Left lung (tissue), 10 donors: ENCODE measurements around the gene ZNF892. TPM values are rescaled to one million over a fixed set of nuclear protein-coding genes. Genes with fewer than 3 reads are reported as not detected.

Experiments used
- ATAC-seq: fragments of 200-7000 bp; cut with Tn5 transposase; one replicate; pipeline ENCODE4 v1.9.1; 2020; ENCODE audit warnings: moderate library complexity
- DNase-seq, 4 donors: peaks; one replicate each; pipeline ENCODE4 v3.0.0-alpha.2; 2013 to 2020
- H3K27ac ChIP-seq, 2 donors: fragments of 200-600 bp; sonication (generic) in 1 of 2; one replicate each; pipeline versions ENCODE4 v1.5.0 to v1.8.0; 2020 to 2021
- H3K27me3 ChIP-seq, 2 donors: fragments of 200-600 bp; sonication (generic) in 1 of 2; one replicate each; pipeline versions ENCODE4 v1.5.0 to v1.8.0; 2020 to 2021
- H3K36me3 ChIP-seq, 2 donors: fragments of 200-600 bp; sonication (generic) in 1 of 2; one replicate each; pipeline versions ENCODE4 v1.5.0 to v1.8.0; 2020 to 2021
- H3K4me1 ChIP-seq, 2 donors: fragments of 200-600 bp; one replicate each; pipeline ENCODE4 v1.8.0; 2021
- H3K4me3 ChIP-seq, 2 donors: fragments of 200-600 bp; sonication (generic) in 1 of 2; one replicate each; pipeline versions ENCODE4 v1.5.0 to v1.8.0; 2020 to 2021; ENCODE audit warnings: mild to moderate bottlenecking in 1 of 2
- H3K9me3 ChIP-seq, 2 donors: fragments of 200-600 bp; sonication (generic) in 1 of 2; one replicate each; pipeline versions ENCODE4 v1.5.0 to v1.8.0; 2020 to 2021
- intact Hi-C, 2 donors: fragments of 100-400 bp; cut with DNase I; formaldehyde crosslinking; loops; one replicate each; pipeline versions ENCODE4 v1.11.2 to v1.14.2; 2022
- polyA plus RNA-seq, 6 donors: library from polyadenylated mRNA; unstranded; fragments of 120-200 nt; gene quantifications; one replicate each; pipeline ENCODE4 v1.2.1, GENCODE V29; 2013; ENCODE audit not compliant: insufficient read length in 6 of 6
- total RNA-seq, 2 donors: library from RNA; stranded (reverse); fragmentation: NEBNext Ultra II Directional; extraction: Animal tissue kit (Norgen Biotek cat#: 25700); gene quantifications; one replicate each; pipeline ENCODE4 v1.2.1, GENCODE V29; 2021
- TF ChIP-seq, protein P1 (sequence below), 2 donors: fragments of 200-600 bp; sonication (generic) in 1 of 2; IDR thresholded peaks; one replicate each; pipeline versions ENCODE4 v1.5.0 to v1.8.0; 2021; ENCODE audit warnings: antibody characterized with exemption in 2 of 2
- donor health status: DM: no; HTN: yes; CAD: no.
- donor health status: DM: no; HTN: no; CAD: no.

Gene ZNF892
- total and polyA plus RNA-seq, 8 donors: 4.3 to 5.6 (median 5.1) TPM

DNA sequence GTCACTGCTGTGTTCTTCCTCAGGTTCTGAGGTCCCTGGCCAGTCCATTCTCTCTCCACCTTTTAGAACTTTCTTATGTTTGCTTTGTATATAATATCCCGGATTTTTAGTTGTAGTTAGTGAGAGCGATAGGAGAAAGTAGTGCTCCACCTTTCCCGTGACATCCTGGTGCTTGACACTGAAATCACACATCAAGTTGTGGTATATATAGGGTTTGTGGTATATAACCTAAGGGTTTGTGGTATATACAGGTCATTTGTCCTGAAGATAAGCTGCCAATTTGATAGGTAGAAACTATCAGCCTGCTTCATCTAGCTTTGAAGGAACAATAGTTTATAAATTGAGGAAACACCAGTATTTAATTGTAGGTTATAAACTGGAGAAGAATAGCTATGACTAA is 13.1 kb downstream of the ZNF892 start:
- intact Hi-C loops: no loop called here
- no peak overlapping the region for H3K27ac ChIP-seq
- no peaks in the 10 kb centered on the region for H3K27me3 ChIP-seq
- DNase-seq (no peak), ATAC-seq (no peak)
- H3K9me3 ChIP-seq: peaks cover 14 to 100% of the 10 kb centered on the region in 2 donors
- peaks cover 0 to 72% of the 10 kb centered on the region in 2 donors for H3K36me3 ChIP-seq
- TF ChIP-seq, protein P1, sequence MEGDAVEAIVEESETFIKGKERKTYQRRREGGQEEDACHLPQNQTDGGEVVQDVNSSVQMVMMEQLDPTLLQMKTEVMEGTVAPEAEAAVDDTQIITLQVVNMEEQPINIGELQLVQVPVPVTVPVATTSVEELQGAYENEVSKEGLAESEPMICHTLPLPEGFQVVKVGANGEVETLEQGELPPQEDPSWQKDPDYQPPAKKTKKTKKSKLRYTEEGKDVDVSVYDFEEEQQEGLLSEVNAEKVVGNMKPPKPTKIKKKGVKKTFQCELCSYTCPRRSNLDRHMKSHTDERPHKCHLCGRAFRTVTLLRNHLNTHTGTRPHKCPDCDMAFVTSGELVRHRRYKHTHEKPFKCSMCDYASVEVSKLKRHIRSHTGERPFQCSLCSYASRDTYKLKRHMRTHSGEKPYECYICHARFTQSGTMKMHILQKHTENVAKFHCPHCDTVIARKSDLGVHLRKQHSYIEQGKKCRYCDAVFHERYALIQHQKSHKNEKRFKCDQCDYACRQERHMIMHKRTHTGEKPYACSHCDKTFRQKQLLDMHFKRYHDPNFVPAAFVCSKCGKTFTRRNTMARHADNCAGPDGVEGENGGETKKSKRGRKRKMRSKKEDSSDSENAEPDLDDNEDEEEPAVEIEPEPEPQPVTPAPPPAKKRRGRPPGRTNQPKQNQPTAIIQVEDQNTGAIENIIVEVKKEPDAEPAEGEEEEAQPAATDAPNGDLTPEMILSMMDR (IDR thresholded peaks at IDR 0.05): no peak
- no peak overlapping the region for H3K4me3 ChIP-seq
- no peaks in the 10 kb centered on the region for H3K4me1 ChIP-seq

DNA sequence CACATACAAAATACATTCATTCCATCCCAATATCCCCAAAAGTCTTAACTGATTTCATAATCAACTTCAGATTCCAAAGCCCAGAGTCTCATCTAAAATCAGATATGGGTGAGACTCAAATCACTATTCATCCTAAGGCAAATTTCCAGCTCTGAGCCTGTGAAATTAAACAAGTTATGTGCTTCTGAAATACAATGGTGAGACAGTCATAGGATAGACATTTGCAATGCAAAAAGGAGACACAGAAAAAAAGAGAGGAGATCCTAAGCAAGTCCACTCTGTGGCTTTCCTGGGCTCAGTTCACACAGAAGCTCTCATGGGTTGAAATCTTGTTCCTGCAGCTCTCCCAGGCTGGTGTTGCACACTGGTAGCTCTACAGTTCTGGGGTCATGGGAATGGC is 18.3 kb downstream of the ZNF892 start:
- Histone ChIP-seq H3K36me3 (peaks cover 0 to 30% of the 10 kb centered on the region in 2 donors), H3K9me3 (peaks cover 0 to 69% of the 10 kb centered on the region in 2 donors), H3K4me1 (no peaks in the 10 kb centered on the region), H3K4me3 (no peak overlapping the region), H3K27me3 (no peaks in the 10 kb centered on the region), H3K27ac (no peak overlapping the region)
- intact Hi-C loops: no loop called here
- TF ChIP-seq, protein P1 (IDR thresholded peaks at IDR 0.05): no peak
- no peak for DNase-seq
- ATAC-seq: no peak

DNA sequence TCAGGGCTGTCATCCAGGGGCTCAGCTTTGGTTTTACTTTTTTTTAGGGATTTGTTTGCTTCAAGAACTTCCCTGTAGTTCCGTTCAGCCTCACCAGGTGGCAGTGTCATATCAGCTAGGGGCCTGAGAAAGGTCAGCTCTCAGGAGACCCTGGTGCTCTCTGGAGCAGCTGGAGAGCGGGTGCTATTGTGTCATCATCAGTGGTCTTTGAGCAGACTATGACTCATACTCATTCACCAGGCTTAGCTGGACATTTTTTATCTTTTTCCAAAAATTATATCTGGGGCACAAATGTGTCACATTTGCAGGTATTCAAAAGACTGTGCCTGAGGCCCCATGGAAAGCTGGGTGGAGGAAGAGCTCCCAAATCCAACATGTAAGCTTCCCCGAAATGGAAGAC is 24.4 kb downstream of the ZNF892 start:
- H3K27ac ChIP-seq: no peak overlapping the region
- no peaks in the 10 kb centered on the region for H3K27me3 ChIP-seq
- H3K4me1 ChIP-seq: no peaks in the 10 kb centered on the region
- DNase-seq (peak in 2 of 4 donors; percentile 38 to 41), ATAC-seq (peak; percentile 91)
- peaks cover 0 to 17% of the 10 kb centered on the region in 2 donors for H3K9me3 ChIP-seq
- TF ChIP-seq, protein P1 (IDR thresholded peaks at IDR 0.05): peak; percentile 62 to 65
- no peaks in the 10 kb centered on the region for H3K36me3 ChIP-seq
- intact Hi-C loops: no loop called here
- no peak overlapping the region for H3K4me3 ChIP-seq

- no peak for DNase-seq
- intact Hi-C loops: no loop called here
- ATAC-seq: peak; percentile 50
- Histone ChIP-seq H3K27me3 (no peaks in the 10 kb centered on the region), H3K4me3 (no peak overlapping the region), H3K36me3 (no peaks in the 10 kb centered on the region), H3K27ac (no peak overlapping the region), H3K9me3 (peaks cover 0 to 15% of the 10 kb centered on the region in 2 donors), H3K4me1 (no peaks in the 10 kb centered on the region)
- TF ChIP-seq, protein P1 (IDR thresholded peaks at IDR 0.05): no peak
These were observed 24.9 kb downstream of the ZNF892 start for GRCh38 chr2:95232232-95232631.

DNA sequence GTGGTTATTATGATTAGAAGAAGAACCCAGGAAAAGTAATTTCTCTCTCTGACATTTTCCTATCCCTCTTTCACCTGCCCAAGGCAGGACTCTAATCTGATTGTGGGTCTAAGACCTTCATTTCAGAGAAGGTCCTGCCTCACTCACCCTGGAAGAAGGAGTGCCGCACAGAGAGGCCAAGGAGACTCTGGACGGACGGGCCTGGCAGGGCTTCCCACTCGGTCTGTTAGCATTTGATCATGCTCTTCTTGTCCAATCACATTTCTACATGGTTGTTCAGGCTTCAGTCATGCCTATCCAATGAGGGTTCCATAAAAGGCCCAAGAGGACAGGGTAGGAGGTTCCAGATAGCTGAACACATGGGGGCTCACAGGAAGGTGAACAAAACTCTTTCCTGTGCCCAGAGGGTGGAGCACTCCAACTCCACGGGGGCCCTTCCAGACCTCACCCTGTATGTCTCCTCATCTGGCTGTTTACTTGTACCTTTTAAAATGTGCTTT is 27.0 kb downstream of the ZNF892 start:
- no peaks in the 10 kb centered on the region for H3K27me3 ChIP-seq
- ATAC-seq (no peak), DNase-seq (no peak)
- TF ChIP-seq, protein P1 (IDR thresholded peaks at IDR 0.05): no peak
- no peak overlapping the region for H3K27ac ChIP-seq
- no peak overlapping the region for H3K4me3 ChIP-seq
- no peaks in the 10 kb centered on the region for H3K4me1 ChIP-seq
- no peaks in the 10 kb centered on the region for H3K36me3 ChIP-seq
- intact Hi-C loops: no loop called here
- peaks cover 0 to 20% of the 10 kb centered on the region in 2 donors for H3K9me3 ChIP-seq
